GM12873 (cell line): Measurements from ENCODE around the gene RCSD1.

Source experiments
- CTCF ChIP-seq: IDR thresholded peaks from 2 replicates; pipeline ENCODE4 v1.5.1; 2012; ENCODE audit warnings: low read depth, mild to moderate bottlenecking, moderate library complexity, low read length, control low read depth; ENCODE audit not compliant: insufficient read depth; ENCODE audit errors: missing control alignments

The RCSD1 gene

GRCh38 chr1:167728818-167729410, 98.9 kb downstream of the RCSD1 start:
- TF ChIP-seq CTCF: no peak

- no peak for TF ChIP-seq CTCF
These were observed 104.2 kb downstream of the RCSD1 start for GRCh38 chr1:167734227-167734626.

- TF ChIP-seq CTCF: no peak
These were observed 104.8 kb downstream of the RCSD1 start for GRCh38 chr1:167734841-167735240.

DNA sequence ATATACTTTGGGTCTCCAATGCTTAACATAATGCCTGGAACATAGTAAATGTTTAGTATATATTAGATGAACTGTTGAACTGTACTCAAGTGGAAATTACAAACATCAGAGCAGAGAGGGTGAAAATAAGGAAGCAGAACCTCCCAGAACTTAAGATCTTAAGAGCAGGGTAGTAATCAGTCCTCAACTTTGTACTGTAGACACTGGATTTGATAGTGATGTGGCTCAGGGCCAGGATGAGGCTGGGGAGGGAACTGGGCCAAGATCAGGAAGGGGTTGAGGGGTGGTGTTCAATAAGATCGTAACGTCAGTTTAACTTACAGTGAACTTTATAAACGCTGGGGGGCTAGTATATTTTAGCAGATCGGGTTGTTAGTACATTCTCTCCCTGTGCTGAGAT, 107.1 kb downstream of the RCSD1 start:
- no peak for TF ChIP-seq CTCF

- TF ChIP-seq CTCF: no peak
These were observed 108.1 kb downstream of the RCSD1 start for GRCh38 chr1:167738158-167738557.

DNA sequence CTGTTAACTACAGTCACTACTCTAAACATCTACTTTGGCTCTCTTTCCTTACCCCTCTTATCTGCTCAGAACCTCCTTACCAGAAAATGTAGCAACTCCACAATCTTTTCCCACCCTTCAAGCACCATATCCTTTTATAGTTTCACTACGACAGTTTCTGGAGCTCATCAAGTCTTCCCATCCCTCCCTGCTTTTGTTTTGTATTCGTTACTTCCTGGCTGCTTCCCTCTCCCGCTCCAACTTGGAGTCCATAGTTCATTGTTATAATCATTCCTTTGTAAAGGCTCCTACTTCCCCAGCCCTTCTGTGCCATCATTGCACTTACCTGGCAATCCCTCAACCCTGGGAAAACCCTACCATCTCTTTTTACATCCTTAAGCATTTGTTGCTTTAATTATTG, 109.7 kb downstream of the RCSD1 start:
- TF ChIP-seq CTCF: no peak

DNA sequence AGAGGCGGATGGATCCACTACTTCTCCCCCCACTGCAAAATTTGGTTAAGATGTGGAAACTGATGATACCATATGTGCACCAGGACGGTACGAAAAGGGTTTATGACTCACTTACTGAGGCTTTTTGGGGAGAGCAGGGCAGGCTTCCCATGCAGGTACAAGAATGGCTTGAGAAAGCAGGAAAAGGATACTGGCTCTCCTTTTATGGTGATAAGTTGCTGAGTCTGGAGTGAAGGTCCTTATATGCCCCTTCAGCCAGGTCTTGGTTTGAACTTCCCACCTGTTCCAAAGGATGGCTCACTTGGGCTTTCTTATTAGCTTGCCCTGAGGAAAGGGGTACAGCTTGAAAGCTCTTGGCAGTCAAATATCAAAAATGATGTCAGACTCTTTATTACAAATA, 114.9 kb downstream of the RCSD1 start:
- no peak for TF ChIP-seq CTCF
